K562 (cell line): ENCODE results near the gene GAA. TPM values are rescaled to one million over a fixed set of nuclear protein-coding genes. Genes with fewer than 3 reads are reported as not detected.
A peak's percentile ranks its signal among the peaks of the same experiment; 100 is the strongest.

Experiments used
- CTCFL ChIP-seq: IDR thresholded peaks from 2 replicates; pipeline ENCODE4 v1.6.1; 2011; ENCODE audit warnings: borderline replicate concordance, low read depth, mild to moderate bottlenecking, moderate library complexity, low read length; ENCODE audit not compliant: insufficient read depth, poor library complexity, severe bottlenecking
- FOXA3 ChIP-seq, 2 experiments: fragments of 450-650 bp in 1 of 2; sonication (generic) in 1 of 2; formaldehyde crosslinking; IDR thresholded peaks in 1 of 2; conservative IDR thresholded peaks in 1 of 2; 2 replicates each; pipeline versions ENCODE4 v1.4.0 to v1.8.0; 2020 to 2022; ENCODE audit warnings: mild to moderate bottlenecking in 2 of 2, missing genetic modification reagents in 1 of 2
- HDGF ChIP-seq: fragments of 450-650 bp; IDR thresholded peaks from 2 replicates; pipeline ENCODE4 v1.6.1; 2016
- JUND ChIP-seq, 2 experiments: IDR thresholded peaks; 2 replicates in 1 of 2; 3 replicates in 1 of 2; pipeline ENCODE4 v1.6.1; 2011; ENCODE audit warnings: borderline replicate concordance in 2 of 2, low read depth in 2 of 2, low read length in 2 of 2, improper control_type of control experiment in 1 of 2, missing biosample characterization in 1 of 2, missing genetic modification characterization in 1 of 2, missing genetic modification reagents in 1 of 2
- MAFF ChIP-seq: IDR thresholded peaks from 2 replicates; pipeline ENCODE4 v1.6.1; 2012; ENCODE audit warnings: low read length, improper control_type of control experiment
- NBN ChIP-seq: fragments of 450-650 bp; IDR thresholded peaks from 2 replicates; pipeline ENCODE4 v1.6.1; 2016; ENCODE audit warnings: low read depth, mild to moderate bottlenecking
- RBM14 ChIP-seq: fragments of 200-400 bp; formaldehyde crosslinking; IDR thresholded peaks from 2 replicates; pipeline ENCODE4 v1.6.1; 2018; ENCODE audit warnings: low read depth, mild to moderate bottlenecking, low read length, moderate library complexity, borderline replicate concordance; ENCODE audit not compliant: insufficient read depth
- RCOR1 ChIP-seq, 2 experiments: IDR thresholded peaks; 2 replicates each; pipeline ENCODE4 v1.6.1; 2012; ENCODE audit warnings: low read depth in 2 of 2, low read length in 2 of 2, borderline replicate concordance in 1 of 2, improper control_type of control experiment in 1 of 2
- TAF1 ChIP-seq: IDR thresholded peaks from 2 replicates; pipeline ENCODE4 v1.6.1; 2011; ENCODE audit warnings: mild to moderate bottlenecking, low read length, moderate library complexity; ENCODE audit not compliant: insufficient read depth, control insufficient read depth, severe bottlenecking; ENCODE audit errors: extremely low read depth
- ZBTB17 ChIP-seq: fragments of 450-650 bp; formaldehyde crosslinking; IDR thresholded peaks from 2 replicates; pipeline ENCODE4 v1.4.0; 2020; ENCODE audit warnings: mild to moderate bottlenecking
- ZNF609 ChIP-seq: sonication (generic); formaldehyde crosslinking; IDR thresholded peaks from 2 replicates; pipeline ENCODE4 v1.8.1; 2023; ENCODE audit warnings: missing genetic modification reagents, mild to moderate bottlenecking, borderline replicate concordance
- polyA plus RNA-seq, 8 experiments: library from polyadenylated mRNA; depleted of rRNA in 4 of 8; stranded (reverse) in 5 of 8; unstranded in 3 of 8; fragments of >200 nt; fragmentation: Nextera tagmentation in 2 of 8; fragmentation: Illumina TruSeq in 1 of 8; extraction: Ambion mirVana in 2 of 8; extraction: Trizol in 1 of 8; gene quantifications; 2 replicates each; pipeline versions ENCODE4 v1.2.1 to v1.2.3, GENCODE V29; 2011 to 2014; ENCODE audit warnings: inconsistent platforms in 1 of 8, missing spikeins in 1 of 8
- total RNA-seq, 7 experiments: library from RNA; depleted of rRNA in 6 of 7; stranded (reverse); fragments of >200 nt in 6 of 7; fragmentation: Illumina TruSeq in 2 of 7; extraction: Trizol in 2 of 7; gene quantifications; 2 replicates each; pipeline versions ENCODE4 v1.2.1 to v1.2.3, GENCODE V29; 2011 to 2021; ENCODE audit warnings: low replicate concordance in 1 of 7

The GAA gene
- total and polyA plus RNA-seq, 9 of the 15 experiments (the other 6 are each of a cell fraction or from before 2014, with no cell fraction given) = 0.15 to 6.4 (median 1.7) TPM

DNA sequence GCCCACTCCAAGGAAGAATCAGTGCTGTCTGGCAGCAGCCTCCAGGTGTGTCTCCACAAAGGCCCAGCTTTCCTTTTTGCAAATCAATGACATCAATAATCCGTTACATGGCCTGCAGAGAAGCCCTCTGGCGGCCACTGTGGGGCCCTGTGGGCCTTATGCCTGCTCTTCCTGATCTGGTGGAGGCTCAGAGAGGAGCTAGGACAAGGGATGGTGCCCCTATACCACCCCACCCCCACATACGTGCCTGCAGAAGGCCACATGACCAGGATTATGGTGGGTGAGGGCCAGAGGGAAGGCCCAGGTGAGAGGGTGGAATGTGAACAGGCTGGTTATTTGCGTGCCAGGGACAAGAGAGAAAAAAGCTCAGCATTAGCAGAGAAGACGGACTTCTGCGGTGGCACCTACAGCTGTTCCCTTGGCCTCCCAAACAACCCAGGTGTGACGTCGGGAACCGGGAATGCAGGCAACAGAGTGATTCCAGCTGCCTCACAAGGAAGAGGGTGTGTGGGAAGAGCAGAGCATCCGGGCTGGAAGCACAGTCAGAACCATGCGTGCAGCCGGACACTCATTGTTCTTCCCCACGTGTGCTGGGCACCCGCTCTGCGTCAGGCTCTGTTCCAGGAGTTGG, 23.1 kb downstream of the GAA start (continued):
- peak; percentile 75 for TF ChIP-seq CTCFL
- no peak for TF ChIP-seq HDGF
- no peak for TF ChIP-seq NBN
- TF ChIP-seq TAF1 = no peak
- TF ChIP-seq JUND (IDR thresholded peaks at IDR 0.05; ENCODE audit: borderline replicate concordance, low read depth, low read length) = 0 out of 2 replicates have a peak, but pooled peaks have one; percentile 24
- no peak for TF ChIP-seq JUND (tag; IDR thresholded peaks at IDR 0.05; ENCODE audit: borderline replicate concordance, low read depth, low read length)
- TF ChIP-seq RBM14 = no peak
- TF ChIP-seq FOXA3 (CRISPR knock-in tag; conservative IDR thresholded peaks at IDR 0.05 in 1 of 2, IDR thresholded peaks at IDR 0.05 in 1 of 2) = no peak
- TF ChIP-seq RCOR1 (IDR thresholded peaks at IDR 0.05; ENCODE audit: borderline replicate concordance in 1 of 2, low read depth in 2 of 2, low read length in 2 of 2) = no peak
- peak; percentile 66; the same call in 1 of the 2 replicates for TF ChIP-seq ZBTB17
- no peak for TF ChIP-seq MAFF
- no peak for TF ChIP-seq ZNF609 (CRISPR knock-in tag)
